ENCODE measurements around the gene SMURF1.

The SMURF1 gene

DNA sequence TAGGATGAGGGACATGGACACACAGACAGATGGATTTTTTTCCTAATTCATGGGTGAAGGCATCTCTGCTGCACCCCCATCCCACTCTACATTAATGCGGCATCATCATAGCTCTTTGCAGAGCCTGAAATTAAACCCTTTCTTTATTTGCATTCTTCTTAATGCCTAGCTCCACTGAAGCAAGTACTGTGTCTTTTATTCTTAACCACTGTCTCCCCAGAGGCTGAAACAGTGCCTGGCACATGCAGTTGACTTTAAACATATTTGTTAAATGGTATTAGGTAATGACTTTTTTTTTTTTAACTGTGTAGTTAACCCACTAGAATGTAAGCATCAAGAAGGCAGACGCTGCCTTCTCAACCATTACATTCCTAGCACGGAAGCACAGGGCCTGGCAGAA, 73.5 kb downstream of the SMURF1 start:
- H3K4me1 ChIP-seq (ENCODE audit: insufficient read depth, low read length, severe bottlenecking): peaks cover 17% of the 10 kb centered on the region
- H2AFZ ChIP-seq (ENCODE audit: low read length): no peak overlapping the region
- H3K27ac ChIP-seq (ENCODE audit: low read depth, low read length, poor library complexity, severe bottlenecking): peak overlapping the region; percentile 13
- H3K4me3 ChIP-seq (ENCODE audit: low read depth, low read length, poor library complexity, severe bottlenecking): no peak overlapping the region
- no peaks in the 10 kb centered on the region for H3K9me2 ChIP-seq (ENCODE audit: low read depth, low read length)
- H3K36me3 ChIP-seq (ENCODE audit: insufficient read depth, low read length): no peaks in the 10 kb centered on the region
- no peak overlapping the region; the same call in 1 of the 2 replicates for H3K9ac ChIP-seq (ENCODE audit: low read length)
- H3K4me2 ChIP-seq (ENCODE audit: low read length): peak overlapping the region; percentile 27; the same call in 1 of the 2 replicates
- no peaks in the 10 kb centered on the region for H4K20me1 ChIP-seq (ENCODE audit: insufficient read depth, low read length)
- H3K9me3 ChIP-seq (ENCODE audit: low read length): no peaks in the 10 kb centered on the region; the same call in 1 of the 2 replicates
- no peaks in the 10 kb centered on the region for H3K27me3 ChIP-seq (ENCODE audit: insufficient read depth, low read length)
- TF ChIP-seq, protein P1, sequence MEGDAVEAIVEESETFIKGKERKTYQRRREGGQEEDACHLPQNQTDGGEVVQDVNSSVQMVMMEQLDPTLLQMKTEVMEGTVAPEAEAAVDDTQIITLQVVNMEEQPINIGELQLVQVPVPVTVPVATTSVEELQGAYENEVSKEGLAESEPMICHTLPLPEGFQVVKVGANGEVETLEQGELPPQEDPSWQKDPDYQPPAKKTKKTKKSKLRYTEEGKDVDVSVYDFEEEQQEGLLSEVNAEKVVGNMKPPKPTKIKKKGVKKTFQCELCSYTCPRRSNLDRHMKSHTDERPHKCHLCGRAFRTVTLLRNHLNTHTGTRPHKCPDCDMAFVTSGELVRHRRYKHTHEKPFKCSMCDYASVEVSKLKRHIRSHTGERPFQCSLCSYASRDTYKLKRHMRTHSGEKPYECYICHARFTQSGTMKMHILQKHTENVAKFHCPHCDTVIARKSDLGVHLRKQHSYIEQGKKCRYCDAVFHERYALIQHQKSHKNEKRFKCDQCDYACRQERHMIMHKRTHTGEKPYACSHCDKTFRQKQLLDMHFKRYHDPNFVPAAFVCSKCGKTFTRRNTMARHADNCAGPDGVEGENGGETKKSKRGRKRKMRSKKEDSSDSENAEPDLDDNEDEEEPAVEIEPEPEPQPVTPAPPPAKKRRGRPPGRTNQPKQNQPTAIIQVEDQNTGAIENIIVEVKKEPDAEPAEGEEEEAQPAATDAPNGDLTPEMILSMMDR (IDR thresholded peaks at IDR 0.05; ENCODE audit: low read length): no peak
- no peak for TF ChIP-seq EZH2 (IDR thresholded peaks at IDR 0.05; ENCODE audit: borderline replicate concordance, low read length)
- no peaks in the 10 kb centered on the region for H3F3A ChIP-seq (ENCODE audit: insufficient read depth, low read length)
- H3K79me2 ChIP-seq (ENCODE audit: insufficient read depth, low read length): peaks cover 23% of the 10 kb centered on the region; the same call in 1 of the 2 replicates

DNA sequence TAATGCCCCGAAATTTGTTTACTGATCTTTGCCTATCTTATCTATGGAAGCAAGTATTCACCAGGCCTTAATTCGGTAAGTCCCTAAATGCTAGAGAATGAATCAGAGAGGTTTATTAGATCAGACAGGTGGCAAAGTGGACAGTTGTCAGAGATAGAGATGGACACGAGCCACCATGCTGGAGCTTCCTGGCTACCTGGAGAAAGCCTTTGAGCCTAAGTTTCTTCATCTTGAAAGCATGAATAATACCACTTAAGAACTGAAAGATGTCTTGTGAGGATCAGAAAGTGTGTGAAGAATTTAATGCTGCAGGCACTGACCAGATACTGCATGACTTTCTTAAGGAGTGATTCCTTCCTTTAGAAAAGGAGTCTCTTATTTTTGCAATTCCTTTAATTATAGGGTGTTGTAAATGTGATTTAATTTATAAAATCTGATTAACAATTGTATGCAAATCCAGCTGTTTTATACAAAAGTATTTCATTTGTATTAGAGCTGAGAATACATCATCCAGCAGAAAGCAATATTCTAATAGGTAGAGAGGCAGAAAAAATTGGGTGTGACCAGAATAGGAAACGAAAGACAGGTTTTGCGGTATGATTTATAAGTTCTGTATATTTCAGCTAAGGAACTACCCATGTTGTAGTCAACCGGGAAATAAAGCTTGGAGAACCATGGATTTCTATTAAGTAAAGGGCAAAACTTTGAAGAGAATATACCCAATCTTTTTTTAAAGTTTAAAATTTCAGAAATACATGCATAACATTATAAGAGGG, 82.7 kb downstream of the SMURF1 start:
- TF ChIP-seq, protein P1 (IDR thresholded peaks at IDR 0.05; ENCODE audit: low read length): no peak
- no peak for TF ChIP-seq EZH2 (IDR thresholded peaks at IDR 0.05; ENCODE audit: borderline replicate concordance, low read length)
- H3K4me3 ChIP-seq (ENCODE audit: low read depth, low read length, poor library complexity, severe bottlenecking): no peak overlapping the region
- no peaks in the 10 kb centered on the region for H3F3A ChIP-seq (ENCODE audit: insufficient read depth, low read length)
- H3K36me3 ChIP-seq (ENCODE audit: insufficient read depth, low read length): peaks cover 25% of the 10 kb centered on the region
- H3K9me2 ChIP-seq (ENCODE audit: low read depth, low read length): no peaks in the 10 kb centered on the region
- H3K4me2 ChIP-seq (ENCODE audit: low read length): no peak overlapping the region
- H3K4me1 ChIP-seq (ENCODE audit: insufficient read depth, low read length, severe bottlenecking): no peaks in the 10 kb centered on the region
- no peak overlapping the region for H2AFZ ChIP-seq (ENCODE audit: low read length)
- no peaks in the 10 kb centered on the region for H3K27me3 ChIP-seq (ENCODE audit: insufficient read depth, low read length)
- H3K79me2 ChIP-seq (ENCODE audit: insufficient read depth, low read length): peaks cover 3% of the 10 kb centered on the region; the same call in 1 of the 2 replicates
- H3K9ac ChIP-seq (ENCODE audit: low read length): no peak overlapping the region
- no peaks in the 10 kb centered on the region for H3K9me3 ChIP-seq (ENCODE audit: low read length)
- no peak overlapping the region for H3K27ac ChIP-seq (ENCODE audit: low read depth, low read length, poor library complexity, severe bottlenecking)
- H4K20me1 ChIP-seq (ENCODE audit: insufficient read depth, low read length): no peaks in the 10 kb centered on the region

DNA sequence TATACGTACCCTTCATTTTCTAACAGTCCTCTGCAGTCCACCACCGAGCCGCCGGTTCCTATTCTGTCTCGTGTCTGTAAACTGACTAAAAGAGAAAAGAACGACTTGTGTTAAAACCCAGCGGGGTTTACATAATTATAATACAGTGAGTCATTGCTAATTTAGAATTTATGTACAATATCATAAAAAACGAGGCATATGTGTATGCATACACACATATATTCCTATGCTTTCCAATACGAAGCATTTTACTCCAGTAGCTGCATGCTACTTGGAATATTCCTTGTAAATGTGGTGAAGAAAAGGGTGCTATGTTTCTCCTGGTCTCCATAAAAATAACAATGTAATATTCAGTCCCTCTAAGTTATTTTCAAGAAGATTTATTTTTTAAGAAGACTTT, 89.1 kb downstream of the SMURF1 start:
- no peak overlapping the region for H3K4me3 ChIP-seq (ENCODE audit: low read depth, low read length, poor library complexity, severe bottlenecking)
- no peaks in the 10 kb centered on the region for H3K9me3 ChIP-seq (ENCODE audit: low read length)
- H4K20me1 ChIP-seq (ENCODE audit: insufficient read depth, low read length): no peaks in the 10 kb centered on the region
- H3K4me1 ChIP-seq (ENCODE audit: insufficient read depth, low read length, severe bottlenecking): no peaks in the 10 kb centered on the region
- H3K9me2 ChIP-seq (ENCODE audit: low read depth, low read length): no peaks in the 10 kb centered on the region
- H3K79me2 ChIP-seq (ENCODE audit: insufficient read depth, low read length): no peaks in the 10 kb centered on the region
- H3F3A ChIP-seq (ENCODE audit: insufficient read depth, low read length): no peaks in the 10 kb centered on the region
- H3K9ac ChIP-seq (ENCODE audit: low read length): no peak overlapping the region
- H3K36me3 ChIP-seq (ENCODE audit: insufficient read depth, low read length): peaks cover 80% of the 10 kb centered on the region
- TF ChIP-seq, protein P1 (IDR thresholded peaks at IDR 0.05; ENCODE audit: low read length): no peak
- no peak for TF ChIP-seq EZH2 (IDR thresholded peaks at IDR 0.05; ENCODE audit: borderline replicate concordance, low read length)
- no peak overlapping the region for H2AFZ ChIP-seq (ENCODE audit: low read length)
- H3K4me2 ChIP-seq (ENCODE audit: low read length): no peak overlapping the region
- no peak overlapping the region for H3K27ac ChIP-seq (ENCODE audit: low read depth, low read length, poor library complexity, severe bottlenecking)
- no peaks in the 10 kb centered on the region for H3K27me3 ChIP-seq (ENCODE audit: insufficient read depth, low read length)
